Astrocyte (in vitro differentiated cells and primary cell): ENCODE results near the gene POMT2. TPM values are rescaled to one million over a fixed set of nuclear protein-coding genes. Genes with fewer than 3 reads are reported as not detected.

Source experiments
- DNase-seq: peaks from one replicate; pipeline ENCODE4 v3.0.0-alpha.2; 2010; ENCODE audit warnings: low read depth
- FAIRE-seq: peaks from 2 replicates; lab custom pipeline; 2011; peaks lifted over from hg19 to GRCh38; lab: Jason Lieb, UNC
- H2AFZ ChIP-seq: 2 replicates; pipeline ENCODE4 v1.6.0; 2012; ENCODE audit warnings: low read depth, low read length, inconsistent platforms
- H3K27ac ChIP-seq: 2 replicates; pipeline ENCODE4 v1.5.1; 2011; ENCODE audit warnings: low read depth, low read length, inconsistent platforms
- H3K27me3 ChIP-seq: 2 replicates; pipeline ENCODE4 v1.6.0; 2011; ENCODE audit warnings: low read length, inconsistent platforms; ENCODE audit not compliant: insufficient read depth
- H3K36me3 ChIP-seq: 2 replicates; pipeline ENCODE4 v1.5.1; 2011; ENCODE audit warnings: low read length, inconsistent platforms; ENCODE audit not compliant: insufficient read depth
- H3K4me1 ChIP-seq: 2 replicates; pipeline ENCODE4 v1.5.1; 2011; ENCODE audit warnings: low read length, inconsistent platforms; ENCODE audit not compliant: insufficient read depth
- H3K4me2 ChIP-seq: 2 replicates; pipeline ENCODE4 v1.6.0; 2012; ENCODE audit warnings: low read length, inconsistent platforms
- H3K4me3 ChIP-seq: 2 replicates; pipeline ENCODE4 v1.5.1; 2011; ENCODE audit warnings: low read depth, mild to moderate bottlenecking, low read length, inconsistent platforms; ENCODE audit not compliant: insufficient read depth
- H3K79me2 ChIP-seq: 2 replicates; pipeline ENCODE4 v1.6.0; 2012; ENCODE audit warnings: mild to moderate bottlenecking, low read length, inconsistent platforms; ENCODE audit not compliant: insufficient read depth
- H3K9ac ChIP-seq: 2 replicates; pipeline ENCODE4 v1.6.0; 2012; ENCODE audit warnings: mild to moderate bottlenecking, low read length, inconsistent platforms
- H3K9me3 ChIP-seq: 2 replicates; pipeline ENCODE4 v1.5.1; 2012; ENCODE audit warnings: low read depth, mild to moderate bottlenecking, low read length, inconsistent platforms; ENCODE audit not compliant: insufficient read depth
- H4K20me1 ChIP-seq: 2 replicates; pipeline ENCODE4 v1.6.0; 2012; ENCODE audit warnings: low read length, inconsistent platforms; ENCODE audit not compliant: insufficient read depth
- H3K27ac Mint-ChIP-seq: one replicate; pipeline ENCODE4 v1.8.0; 2021; ENCODE audit warnings: mild to moderate bottlenecking, mixed read lengths; ENCODE audit not compliant: unreplicated experiment
- H3K27me3 Mint-ChIP-seq: one replicate; pipeline ENCODE4 v1.8.0; 2021; ENCODE audit warnings: low read depth, mixed read lengths; ENCODE audit not compliant: unreplicated experiment
- H3K36me3 Mint-ChIP-seq: one replicate; pipeline ENCODE4 v1.8.0; 2021; ENCODE audit warnings: low read depth, mixed read lengths; ENCODE audit not compliant: unreplicated experiment
- H3K4me1 Mint-ChIP-seq: one replicate; pipeline ENCODE4 v1.8.0; 2021; ENCODE audit warnings: low read depth, mixed read lengths; ENCODE audit not compliant: unreplicated experiment
- H3K4me3 Mint-ChIP-seq: one replicate; pipeline ENCODE4 v1.8.0; 2021; ENCODE audit warnings: mild to moderate bottlenecking, moderate library complexity, mixed read lengths; ENCODE audit not compliant: unreplicated experiment
- H3K9me3 Mint-ChIP-seq: one replicate; pipeline ENCODE4 v1.8.0; 2021; ENCODE audit warnings: mild to moderate bottlenecking, mixed read lengths; ENCODE audit not compliant: unreplicated experiment
- CTCF ChIP-seq: IDR thresholded peaks from 2 replicates; pipeline ENCODE4 v1.5.1; 2011; ENCODE audit warnings: low read depth, mild to moderate bottlenecking, inconsistent platforms, low read length, moderate library complexity; ENCODE audit not compliant: insufficient read depth
- EZH2 ChIP-seq: IDR thresholded peaks from 2 replicates; pipeline ENCODE4 v1.6.1; 2012; ENCODE audit warnings: mild to moderate bottlenecking, low read length, inconsistent platforms; ENCODE audit not compliant: insufficient read depth
- total RNA-seq: library from RNA; stranded (reverse); gene quantifications from 2 replicates; pipeline ENCODE4 v1.2.1, GENCODE V29; 2021

Gene POMT2
- total RNA-seq, 1 donor from 2014 or later = 53.4 TPM

GRCh38 chr14:77238996-77239395, 81.7 kb downstream of the POMT2 start:
- Mint-ChIP-seq H3K4me3 (no peak overlapping the region), H3K36me3 (peaks cover 7% of the 10 kb centered on the region), H3K27me3 (peaks cover 28% of the 10 kb centered on the region), H3K27ac (peak overlapping the region; percentile 34), H3K4me1 (no peaks in the 10 kb centered on the region), H3K9me3 (peaks cover 3% of the 10 kb centered on the region)
- Histone ChIP-seq H2AFZ (no peak overlapping the region), H3K27me3 (peaks cover 2% of the 10 kb centered on the region), H3K79me2 (no peaks in the 10 kb centered on the region), H3K9ac (no peak overlapping the region), H3K9me3 (no peaks in the 10 kb centered on the region), H4K20me1 (no peaks in the 10 kb centered on the region), H3K27ac (no peak overlapping the region), H3K4me3 (no peak overlapping the region), H3K4me1 (no peaks in the 10 kb centered on the region), H3K4me2 (no peak overlapping the region), H3K36me3 (no peaks in the 10 kb centered on the region)
- TF ChIP-seq CTCF = no peak
- no peak for TF ChIP-seq EZH2
- FAIRE-seq (no peak), DNase-seq (no peak)

- no peak overlapping the region for H2AFZ ChIP-seq
- Mint-ChIP-seq H3K27ac (no peak overlapping the region), H3K4me1 (no peaks in the 10 kb centered on the region), H3K36me3 (peaks cover 11% of the 10 kb centered on the region), H3K9me3 (peaks cover 3% of the 10 kb centered on the region), H3K27me3 (peaks cover 33% of the 10 kb centered on the region), H3K4me3 (no peak overlapping the region)
- H3K36me3 ChIP-seq = no peaks in the 10 kb centered on the region
- no peaks in the 10 kb centered on the region for H3K9me3 ChIP-seq
- H3K27ac ChIP-seq = no peak overlapping the region
- FAIRE-seq = no peak
- no peaks in the 10 kb centered on the region for H3K4me1 ChIP-seq
- peaks cover 2% of the 10 kb centered on the region for H3K27me3 ChIP-seq
- no peak overlapping the region for H3K4me3 ChIP-seq
- H3K9ac ChIP-seq = no peak overlapping the region
- no peak for TF ChIP-seq CTCF
- H3K79me2 ChIP-seq = no peaks in the 10 kb centered on the region
- H4K20me1 ChIP-seq = no peaks in the 10 kb centered on the region
- no peak overlapping the region for H3K4me2 ChIP-seq
- DNase-seq = no peak
These were observed 82.3 kb downstream of the POMT2 start for GRCh38 chr14:77238356-77238755.

- H3K4me2 ChIP-seq = no peak overlapping the region
- no peaks in the 10 kb centered on the region for H3K9me3 ChIP-seq
- H3K79me2 ChIP-seq = no peaks in the 10 kb centered on the region
- Mint-ChIP-seq H3K4me3 (no peak overlapping the region), H3K4me1 (no peaks in the 10 kb centered on the region), H3K27me3 (peaks cover 38% of the 10 kb centered on the region), H3K27ac (no peak overlapping the region), H3K36me3 (peaks cover 12% of the 10 kb centered on the region), H3K9me3 (peaks cover 3% of the 10 kb centered on the region)
- H3K4me3 ChIP-seq = no peak overlapping the region
- no peaks in the 10 kb centered on the region for H3K4me1 ChIP-seq
- no peak for DNase-seq
- H4K20me1 ChIP-seq = no peaks in the 10 kb centered on the region
- H3K27ac ChIP-seq = no peak overlapping the region
- no peak overlapping the region for H2AFZ ChIP-seq
- FAIRE-seq = no peak
- H3K36me3 ChIP-seq = no peaks in the 10 kb centered on the region
- no peak overlapping the region for H3K9ac ChIP-seq
- TF ChIP-seq CTCF (no peak), EZH2 (no peak)
- peaks cover 2% of the 10 kb centered on the region for H3K27me3 ChIP-seq
These were observed 83.9 kb downstream of the POMT2 start for GRCh38 chr14:77236814-77237213.
